Liver (tissue), 9 donors: ENCODE results near the gene RCOR1. TPM values are rescaled to one million over a fixed set of nuclear protein-coding genes. Genes with fewer than 3 reads are reported as not detected.

Experiments
- DNase-seq: peaks from one replicate; pipeline ENCODE4 v3.0.0-alpha.2; 2017; ENCODE audit warnings: low spot score
- H3K27ac ChIP-seq, 2 donors: one replicate each; pipeline ENCODE4 v1.7.0; 2013; ENCODE audit warnings: inconsistent platforms in 2 of 2, low read length in 2 of 2, control low read depth in 1 of 2, low read depth in 1 of 2, mild to moderate bottlenecking in 1 of 2
- H3K27me3 ChIP-seq, 4 donors: one replicate each; pipeline versions ENCODE4 v1.6.1 to v1.7.0; 2013; ENCODE audit warnings: low read length in 3 of 4, inconsistent platforms in 1 of 4, mild to moderate bottlenecking in 1 of 4, moderate library complexity in 1 of 4; ENCODE audit not compliant: control insufficient read depth in 4 of 4, insufficient read depth in 4 of 4
- H3K36me3 ChIP-seq, 4 donors: one replicate each; pipeline versions ENCODE4 v1.6.1 to v1.7.0; 2013; ENCODE audit warnings: low read length in 3 of 4, mild to moderate bottlenecking in 3 of 4, low read depth in 1 of 4, moderate library complexity in 1 of 4; ENCODE audit not compliant: control insufficient read depth in 4 of 4, insufficient read depth in 3 of 4
- H3K4me1 ChIP-seq, 4 donors: one replicate each; pipeline versions ENCODE4 v1.6.1 to v1.7.0; 2013; ENCODE audit warnings: low read length in 3 of 4, mild to moderate bottlenecking in 3 of 4, moderate library complexity in 1 of 4; ENCODE audit not compliant: control insufficient read depth in 4 of 4, insufficient read depth in 4 of 4
- H3K4me3 ChIP-seq, 3 donors: one replicate each; pipeline versions ENCODE4 v1.6.1 to v1.7.0; 2013; ENCODE audit warnings: low read length in 3 of 3, control low read depth in 1 of 3, low read depth in 1 of 3, mild to moderate bottlenecking in 1 of 3
- H3K9ac ChIP-seq, 2 donors: one replicate each; pipeline ENCODE4 v1.7.0; 2013; ENCODE audit warnings: low read length in 2 of 2, mild to moderate bottlenecking in 2 of 2, moderate library complexity in 2 of 2, control low read depth in 1 of 2, low read depth in 1 of 2
- H3K9me3 ChIP-seq, 4 donors: one replicate each; pipeline versions ENCODE4 v1.6.1 to v1.7.0; 2013; ENCODE audit warnings: low read length in 3 of 4; ENCODE audit not compliant: control insufficient read depth in 4 of 4
- ATF3 ChIP-seq: IDR thresholded peaks from 2 replicates; pipeline ENCODE4 v1.6.1; 2016; ENCODE audit warnings: antibody characterized with exemption
- CTCF ChIP-seq: fragments of 150-350 bp; IDR thresholded peaks from 2 replicates; pipeline ENCODE4 v1.5.1; 2017; ENCODE audit warnings: improper control_type of control experiment, low read depth, low read length; ENCODE audit not compliant: missing input control
- EGR1 ChIP-seq, 2 donors: IDR thresholded peaks; 2 replicates each; pipeline ENCODE4 v1.6.1; 2016 to 2018; ENCODE audit warnings: antibody characterized with exemption in 2 of 2, low read depth in 2 of 2
- FOXA1 ChIP-seq: IDR thresholded peaks from 2 replicates; pipeline ENCODE4 v1.6.1; 2016; ENCODE audit warnings: antibody characterized with exemption
- FOXA2 ChIP-seq: IDR thresholded peaks from 2 replicates; pipeline ENCODE4 v1.6.1; 2016; ENCODE audit warnings: antibody characterized with exemption
- GABPA ChIP-seq, 2 donors: IDR thresholded peaks in 1 of 2; conservative IDR thresholded peaks in 1 of 2; 2 replicates each; pipeline ENCODE4 v1.6.1; 2016; ENCODE audit warnings: antibody characterized with exemption in 2 of 2, mild to moderate bottlenecking in 1 of 2, moderate library complexity in 1 of 2
- HNF4A ChIP-seq, 2 donors: conservative IDR thresholded peaks; 2 replicates each; pipeline ENCODE4 v1.6.1; 2016; ENCODE audit warnings: antibody characterized with exemption in 2 of 2, mild to moderate bottlenecking in 2 of 2
- HNF4G ChIP-seq: IDR thresholded peaks from 2 replicates; pipeline ENCODE4 v1.6.1; 2016; ENCODE audit warnings: antibody characterized with exemption
- JUND ChIP-seq, 2 donors: IDR thresholded peaks; 2 replicates each; pipeline ENCODE4 v1.6.1; 2016; ENCODE audit warnings: antibody characterized with exemption in 2 of 2
- NR2F2 ChIP-seq: IDR thresholded peaks from 2 replicates; pipeline ENCODE4 v1.6.1; 2016; ENCODE audit warnings: antibody characterized with exemption
- RAD21 ChIP-seq, 2 donors: IDR thresholded peaks; 2 replicates each; pipeline ENCODE4 v1.6.1; 2016; ENCODE audit warnings: antibody characterized with exemption in 2 of 2, mild to moderate bottlenecking in 2 of 2
- RXRA ChIP-seq, 2 donors: IDR thresholded peaks; 2 replicates each; pipeline ENCODE4 v1.6.1; 2017 to 2018; ENCODE audit warnings: antibody characterized with exemption in 2 of 2, mild to moderate bottlenecking in 1 of 2
- SP1 ChIP-seq: IDR thresholded peaks from 2 replicates; pipeline ENCODE4 v1.6.1; 2018; ENCODE audit warnings: antibody characterized with exemption, mild to moderate bottlenecking
- TAF1 ChIP-seq: conservative IDR thresholded peaks from 2 replicates; pipeline ENCODE4 v1.6.1; 2016; ENCODE audit warnings: antibody characterized with exemption, mild to moderate bottlenecking
- YY1 ChIP-seq: IDR thresholded peaks from 2 replicates; pipeline ENCODE4 v1.6.1; 2016; ENCODE audit warnings: antibody characterized with exemption, mild to moderate bottlenecking
- ZBTB33 ChIP-seq: IDR thresholded peaks from 2 replicates; pipeline ENCODE4 v1.6.1; 2016; ENCODE audit warnings: antibody characterized with exemption
- WGBS: extraction: QIAGEN DNeasy Blood & Tissue Kit; methylation state at CpG from one replicate; pipeline ENCODE4 v1.1.7; 2013; 5-methylcytosine and 5-hydroxymethylcytosine counted together
- polyA plus RNA-seq, 2 donors: library from polyadenylated mRNA; stranded (reverse) in 1 of 2; unstranded in 1 of 2; fragments of 200-250 nt in 1 of 2; fragments of >200 nt in 1 of 2; fragmentation: Nextera tagmentation in 1 of 2; extraction: Ambion mirVana in 1 of 2; gene quantifications; one replicate each; pipeline versions ENCODE4 v1.2.1 to v1.2.3, GENCODE V29; 2013 to 2015
- total RNA-seq, 2 donors: library from RNA; depleted of rRNA; stranded (reverse); fragments of >200 nt; gene quantifications; one replicate each; pipeline ENCODE4 v1.2.3, GENCODE V29; 2014
- TF ChIP-seq, protein P1 (sequence below): IDR thresholded peaks from 2 replicates; pipeline ENCODE4 v1.6.1; 2016; ENCODE audit warnings: antibody characterized with exemption, mild to moderate bottlenecking
- TF ChIP-seq, protein P2 (sequence below): IDR thresholded peaks from 2 replicates; pipeline ENCODE4 v1.6.1; 2016; ENCODE audit warnings: antibody characterized with exemption
- donor health status: healthy.
- donor health status: healthy.
- donor health status: healthy.
- donor health status: healthy.
- donor health status: healthy.

RCOR1 gene
- total and polyA plus RNA-seq, 4 donors = 4.2 to 17.0 (median 5.7) TPM

- Histone ChIP-seq H3K9me3 (no peaks in the 10 kb centered on the region), H3K27ac (peak overlapping the region; percentile 82 to 89), H3K27me3 (no peaks in the 10 kb centered on the region), H3K36me3 (no peaks in the 10 kb centered on the region), H3K4me3 (peak overlapping the region; percentile 49 to 70 (median 51)), H3K4me1 (peaks cover 3 to 25% (median 17%) of the 10 kb centered on the region in 4 donors), H3K9ac (peak overlapping the region in 1 of 2 donors; percentile 27)
- 39% methylated on average over 45 of the region's 45 CpGs for WGBS
- TF ChIP-seq GABPA (IDR thresholded peaks at IDR 0.05 in 1 of 2, conservative IDR thresholded peaks at IDR 0.05 in 1 of 2) (peak in 1 of 2 donors; percentile 28), HNF4G (no peak), RXRA (IDR thresholded peaks at IDR 0.05) (peak; percentile 53 to 80), CTCF (no peak), EGR1 (IDR thresholded peaks at IDR 0.05; ENCODE audit: low read depth in 2 of 2) (peak in 1 of 2 donors; percentile 19), FOXA1 (no peak), TAF1 (peak; percentile 25), HNF4A (conservative IDR thresholded peaks at IDR 0.05) (peak in 1 of 2 donors; percentile 7), NR2F2 (no peak), SP1 (no peak), FOXA2 (no peak), JUND (IDR thresholded peaks at IDR 0.05) (no peak), ATF3 (no peak), YY1 (peak; percentile 44), ZBTB33 (no peak), RAD21 (IDR thresholded peaks at IDR 0.05) (no peak)
- TF ChIP-seq, protein P1, sequence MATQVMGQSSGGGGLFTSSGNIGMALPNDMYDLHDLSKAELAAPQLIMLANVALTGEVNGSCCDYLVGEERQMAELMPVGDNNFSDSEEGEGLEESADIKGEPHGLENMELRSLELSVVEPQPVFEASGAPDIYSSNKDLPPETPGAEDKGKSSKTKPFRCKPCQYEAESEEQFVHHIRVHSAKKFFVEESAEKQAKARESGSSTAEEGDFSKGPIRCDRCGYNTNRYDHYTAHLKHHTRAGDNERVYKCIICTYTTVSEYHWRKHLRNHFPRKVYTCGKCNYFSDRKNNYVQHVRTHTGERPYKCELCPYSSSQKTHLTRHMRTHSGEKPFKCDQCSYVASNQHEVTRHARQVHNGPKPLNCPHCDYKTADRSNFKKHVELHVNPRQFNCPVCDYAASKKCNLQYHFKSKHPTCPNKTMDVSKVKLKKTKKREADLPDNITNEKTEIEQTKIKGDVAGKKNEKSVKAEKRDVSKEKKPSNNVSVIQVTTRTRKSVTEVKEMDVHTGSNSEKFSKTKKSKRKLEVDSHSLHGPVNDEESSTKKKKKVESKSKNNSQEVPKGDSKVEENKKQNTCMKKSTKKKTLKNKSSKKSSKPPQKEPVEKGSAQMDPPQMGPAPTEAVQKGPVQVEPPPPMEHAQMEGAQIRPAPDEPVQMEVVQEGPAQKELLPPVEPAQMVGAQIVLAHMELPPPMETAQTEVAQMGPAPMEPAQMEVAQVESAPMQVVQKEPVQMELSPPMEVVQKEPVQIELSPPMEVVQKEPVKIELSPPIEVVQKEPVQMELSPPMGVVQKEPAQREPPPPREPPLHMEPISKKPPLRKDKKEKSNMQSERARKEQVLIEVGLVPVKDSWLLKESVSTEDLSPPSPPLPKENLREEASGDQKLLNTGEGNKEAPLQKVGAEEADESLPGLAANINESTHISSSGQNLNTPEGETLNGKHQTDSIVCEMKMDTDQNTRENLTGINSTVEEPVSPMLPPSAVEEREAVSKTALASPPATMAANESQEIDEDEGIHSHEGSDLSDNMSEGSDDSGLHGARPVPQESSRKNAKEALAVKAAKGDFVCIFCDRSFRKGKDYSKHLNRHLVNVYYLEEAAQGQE = peak; percentile 38
- TF ChIP-seq, protein P2, sequence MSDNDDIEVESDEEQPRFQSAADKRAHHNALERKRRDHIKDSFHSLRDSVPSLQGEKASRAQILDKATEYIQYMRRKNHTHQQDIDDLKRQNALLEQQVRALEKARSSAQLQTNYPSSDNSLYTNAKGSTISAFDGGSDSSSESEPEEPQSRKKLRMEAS = peak; percentile 33
- peak; percentile 48 for DNase-seq
Observed at GRCh38 chr14:102683399-102684297, 91.2 kb downstream of the RCOR1 start.
